HG03520 (cell line): Measurements from ENCODE around the gene PTPN1.

Source experiments
- ATAC-seq: cut with Tn5 transposase; IDR thresholded peaks from one replicate; pipeline ENCODE4 v1.9.1; 2021; ENCODE audit warnings: mild to moderate bottlenecking, moderate library complexity; ENCODE audit not compliant: unreplicated experiment

The PTPN1 gene

DNA sequence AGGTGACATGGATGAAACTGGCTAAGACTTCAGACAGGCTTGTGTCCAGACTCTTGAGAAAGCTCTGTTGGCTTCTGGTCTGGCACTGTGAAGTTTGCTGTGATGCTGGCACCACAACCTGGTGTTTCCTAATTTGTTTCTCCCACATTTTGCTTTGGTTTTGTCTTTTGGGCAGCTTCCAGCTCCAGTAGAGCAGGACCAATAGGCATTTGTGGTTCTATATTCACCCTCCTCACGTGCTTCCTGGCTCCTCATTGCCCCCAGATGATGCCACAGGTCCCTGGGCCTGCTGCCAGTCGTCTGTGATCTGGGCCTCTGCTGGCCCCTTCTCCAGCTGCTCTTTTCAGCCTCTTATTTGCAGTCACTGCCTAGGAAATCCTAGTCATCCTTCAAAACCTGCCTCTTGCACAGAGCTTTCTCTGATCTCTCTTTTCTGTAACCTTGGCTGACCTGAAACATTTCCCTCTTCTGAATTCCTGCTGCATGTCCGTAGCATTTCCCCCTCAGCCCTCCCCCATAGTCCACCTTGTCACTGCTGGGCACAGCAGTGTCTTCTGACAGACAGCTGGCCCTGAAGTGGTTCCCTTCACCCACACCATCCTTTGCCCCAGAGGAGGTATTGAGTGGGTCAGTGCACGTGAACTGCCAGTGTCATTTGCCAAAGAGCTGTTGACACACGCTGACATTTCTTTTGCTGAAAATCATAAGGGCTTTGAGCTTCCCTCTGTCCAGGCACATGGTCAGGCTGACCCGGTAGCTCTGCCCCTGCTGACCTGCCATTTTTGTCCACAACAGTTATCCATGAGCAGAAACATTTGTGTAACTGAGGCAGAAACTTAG is 63.0 kb downstream of the PTPN1 start:
- no peak for ATAC-seq

DNA sequence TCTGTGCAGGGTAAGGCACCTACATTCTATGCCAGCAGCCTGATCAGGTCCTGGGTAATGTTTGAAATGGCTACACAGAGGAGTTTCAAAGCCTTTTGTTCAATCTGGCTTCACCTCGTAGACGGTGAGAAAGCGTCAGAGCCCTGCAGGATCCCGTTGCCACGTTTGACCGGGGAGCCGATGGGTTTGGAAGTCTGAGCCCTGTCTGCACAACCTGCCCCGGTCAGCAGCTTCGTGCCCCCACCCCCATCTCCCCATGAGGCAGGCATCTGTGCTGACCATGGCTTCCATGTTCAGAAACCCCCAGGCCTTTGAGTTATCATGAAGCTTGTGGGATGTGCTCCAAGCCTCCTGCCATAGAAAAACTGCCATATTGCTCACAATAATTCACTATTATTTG is 63.9 kb downstream of the PTPN1 start:
- ATAC-seq, result no peak

GRCh38 chr20:50574586-50574985 is 64.4 kb downstream of the PTPN1 start:
- ATAC-seq, result no peak

- ATAC-seq, result no peak
Observed at GRCh38 chr20:50575865-50576720, 65.9 kb downstream of the PTPN1 start.

GRCh38 chr20:50577175-50578018 is 67.2 kb downstream of the PTPN1 start:
- no peak for ATAC-seq

DNA sequence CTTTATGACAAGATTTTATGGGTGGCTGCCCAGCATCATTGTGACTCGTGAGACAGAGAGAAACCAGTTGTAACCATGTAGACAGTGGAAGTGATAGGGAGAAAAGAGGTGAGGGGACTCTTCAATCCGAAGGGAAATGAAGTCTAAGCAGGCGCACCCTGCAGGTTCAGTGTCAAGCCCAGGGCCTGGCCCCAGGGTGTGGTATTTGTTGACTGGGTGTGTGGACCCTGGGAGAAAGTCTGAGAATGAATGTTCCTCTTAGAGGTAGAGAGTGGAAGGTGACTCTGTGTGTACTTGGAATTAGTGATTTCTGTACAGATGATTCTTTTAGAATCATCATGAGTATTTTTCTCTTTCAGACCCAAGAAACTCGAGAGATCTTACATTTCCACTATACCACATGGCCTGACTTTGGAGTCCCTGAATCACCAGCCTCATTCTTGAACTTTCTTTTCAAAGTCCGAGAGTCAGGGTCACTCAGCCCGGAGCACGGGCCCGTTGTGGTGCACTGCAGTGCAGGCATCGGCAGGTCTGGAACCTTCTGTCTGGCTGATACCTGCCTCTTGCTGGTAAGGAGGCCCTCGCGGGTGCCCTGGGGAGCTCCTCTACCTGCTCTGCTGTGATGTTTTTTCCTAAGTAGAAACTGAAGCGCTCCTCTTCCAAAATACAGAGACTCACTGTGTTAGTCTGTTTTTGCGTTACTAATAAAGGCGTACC is 68.0 kb downstream of the PTPN1 start:
- ATAC-seq, result no peak

DNA sequence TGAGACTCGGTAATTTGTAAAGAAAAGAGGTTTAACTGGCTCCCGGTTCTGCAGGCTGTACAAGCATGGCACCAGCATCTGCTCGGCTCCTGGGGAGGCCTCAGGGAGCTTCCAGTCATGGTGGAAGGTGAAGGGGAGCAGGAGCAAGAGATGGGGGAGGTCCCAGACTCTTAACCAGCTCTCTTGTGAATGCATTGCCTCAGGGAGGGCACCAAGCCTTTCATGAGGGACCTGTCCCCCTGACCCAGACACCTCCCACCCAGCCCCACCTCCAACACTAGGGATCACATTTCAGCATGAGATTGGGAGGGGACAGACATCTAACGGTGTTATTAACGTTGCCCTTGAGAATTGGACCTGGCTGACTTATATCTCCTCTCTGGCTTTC is 68.6 kb downstream of the PTPN1 start:
- no peak for ATAC-seq

DNA sequence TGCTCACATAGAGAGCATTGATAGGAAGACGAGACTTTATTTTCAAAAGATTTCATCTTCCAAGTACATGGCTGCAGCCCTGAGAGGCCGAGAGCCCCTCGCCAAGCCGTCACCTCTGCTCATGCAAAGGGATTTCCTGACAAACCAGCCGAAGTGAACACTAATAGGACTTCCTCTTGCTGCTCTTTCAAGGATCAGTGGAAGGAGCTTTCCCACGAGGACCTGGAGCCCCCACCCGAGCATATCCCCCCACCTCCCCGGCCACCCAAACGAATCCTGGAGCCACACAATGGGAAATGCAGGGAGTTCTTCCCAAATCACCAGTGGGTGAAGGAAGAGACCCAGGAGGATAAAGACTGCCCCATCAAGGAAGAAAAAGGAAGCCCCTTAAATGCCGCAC is 69.3 kb downstream of the PTPN1 start:
- no peak for ATAC-seq

- no peak for ATAC-seq
Observed at GRCh38 chr20:50580016-50580747, 70.0 kb downstream of the PTPN1 start.

- ATAC-seq, result no peak
Observed at GRCh38 chr20:50580842-50581544, 70.8 kb downstream of the PTPN1 start.

DNA sequence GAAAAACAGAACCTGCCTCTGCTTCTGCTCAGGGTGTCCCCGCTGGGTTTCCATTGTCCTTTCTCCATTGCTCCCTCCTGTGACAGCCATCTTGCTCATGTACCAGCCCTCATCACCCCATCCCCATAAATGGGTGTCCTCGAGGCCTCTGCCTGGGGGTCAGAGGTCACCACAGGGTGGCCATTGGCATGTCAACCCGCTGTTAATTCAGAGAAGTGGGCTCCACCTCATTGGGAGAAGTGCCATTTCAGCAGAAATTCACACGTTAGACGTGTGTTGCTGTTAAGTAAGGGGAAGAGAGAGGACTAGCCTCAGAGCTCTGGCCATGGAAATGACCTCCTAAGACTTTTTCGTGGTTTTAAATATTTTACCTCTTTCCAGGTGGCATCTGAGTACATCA is 71.9 kb downstream of the PTPN1 start:
- ATAC-seq, result no peak

- no peak for ATAC-seq
Observed at GRCh38 chr20:50582591-50583234, 72.5 kb downstream of the PTPN1 start.

DNA sequence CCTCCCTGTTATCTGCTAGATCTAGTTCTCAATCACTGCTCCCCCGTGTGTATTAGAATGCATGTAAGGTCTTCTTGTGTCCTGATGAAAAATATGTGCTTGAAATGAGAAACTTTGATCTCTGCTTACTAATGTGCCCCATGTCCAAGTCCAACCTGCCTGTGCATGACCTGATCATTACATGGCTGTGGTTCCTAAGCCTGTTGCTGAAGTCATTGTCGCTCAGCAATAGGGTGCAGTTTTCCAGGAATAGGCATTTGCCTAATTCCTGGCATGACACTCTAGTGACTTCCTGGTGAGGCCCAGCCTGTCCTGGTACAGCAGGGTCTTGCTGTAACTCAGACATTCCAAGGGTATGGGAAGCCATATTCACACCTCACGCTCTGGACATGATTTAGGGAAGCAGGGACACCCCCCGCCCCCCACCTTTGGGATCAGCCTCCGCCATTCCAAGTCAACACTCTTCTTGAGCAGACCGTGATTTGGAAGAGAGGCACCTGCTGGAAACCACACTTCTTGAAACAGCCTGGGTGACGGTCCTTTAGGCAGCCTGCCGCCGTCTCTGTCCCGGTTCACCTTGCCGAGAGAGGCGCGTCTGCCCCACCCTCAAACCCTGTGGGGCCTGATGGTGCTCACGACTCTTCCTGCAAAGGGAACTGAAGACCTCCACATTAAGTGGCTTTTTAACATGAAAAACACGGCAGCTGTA is 73.4 kb downstream of the PTPN1 start:
- ATAC-seq, result no peak

GRCh38 chr20:50584687-50585086 is 74.5 kb downstream of the PTPN1 start:
- no peak for ATAC-seq

GRCh38 chr20:50585214-50585613 is 75.0 kb downstream of the PTPN1 start:
- ATAC-seq, result no peak

- no peak for ATAC-seq
Observed at GRCh38 chr20:50585678-50586077, 75.5 kb downstream of the PTPN1 start.

DNA sequence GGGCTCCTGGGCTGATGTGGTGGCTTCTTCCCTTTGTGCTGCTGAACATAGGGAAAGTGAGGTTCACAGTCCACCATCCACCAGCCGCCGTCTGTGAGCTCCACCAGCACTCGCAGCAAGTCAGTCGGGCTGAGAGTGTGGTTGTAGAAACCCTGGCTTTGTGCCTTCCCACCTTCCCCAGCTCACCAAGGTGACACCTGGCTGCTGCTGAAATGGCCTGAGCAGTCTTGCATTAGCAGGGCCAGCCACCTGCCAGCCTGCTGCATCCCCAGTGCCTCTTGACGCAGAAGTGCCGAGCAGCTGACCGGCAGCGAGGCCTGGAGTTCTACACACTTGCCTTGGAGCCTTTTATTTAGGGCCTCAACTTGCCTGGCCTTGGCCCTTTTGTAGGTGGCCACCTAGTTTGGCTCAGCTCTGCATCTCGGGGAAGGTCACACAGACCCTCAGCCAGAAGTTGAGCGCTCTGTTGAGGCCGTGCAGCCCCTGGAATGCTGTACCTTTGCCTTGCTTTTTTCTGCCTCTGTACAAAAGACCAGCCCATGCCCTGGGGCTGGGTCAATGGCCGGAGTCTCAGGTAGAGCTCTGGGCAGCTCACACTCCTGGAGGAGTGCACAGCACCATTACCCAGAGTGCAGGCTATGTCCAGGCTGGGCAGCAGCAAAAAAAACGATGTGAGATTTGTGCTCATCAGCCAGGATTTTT is 76.5 kb downstream of the PTPN1 start:
- ATAC-seq, result no peak
